Heart right ventricle (tissue), 16 donors: ENCODE results near the gene MARK3. TPM values are rescaled to one million over a fixed set of nuclear protein-coding genes. Genes with fewer than 3 reads are reported as not detected.
A peak's percentile ranks its signal among the peaks of the same experiment; 100 is the strongest.

Experiments used
- ATAC-seq, 8 donors: fragments of 200-7000 bp; cut with Tn5 transposase; one replicate each; pipeline ENCODE4 v1.9.1; 2020; ENCODE audit warnings: mild to moderate bottlenecking in 8 of 8, moderate library complexity in 8 of 8, moderate number of reproducible peaks in 1 of 8
- DNase-seq, 2 donors: peaks; one replicate each; pipeline ENCODE4 v3.0.0-alpha.2; 2020
- H3K27ac ChIP-seq, 10 donors: fragments of 200-600 bp; sonication (generic) in 2 of 10; one replicate each; pipeline versions ENCODE4 v1.5.0 to v1.8.0; 2020 to 2022; ENCODE audit warnings: mild to moderate bottlenecking in 3 of 10
- H3K27me3 ChIP-seq, 7 donors: fragments of 200-600 bp; one replicate each; pipeline ENCODE4 v1.8.0; 2021 to 2022; ENCODE audit warnings: mild to moderate bottlenecking in 2 of 7
- H3K36me3 ChIP-seq, 9 donors: fragments of 200-600 bp; sonication (generic) in 1 of 9; one replicate each; pipeline versions ENCODE4 v1.5.0 to v1.8.0; 2020 to 2022; ENCODE audit warnings: mild to moderate bottlenecking in 2 of 9
- H3K4me1 ChIP-seq, 9 donors: fragments of 200-600 bp; sonication (generic) in 1 of 9; one replicate each; pipeline versions ENCODE4 v1.5.0 to v1.8.0; 2020 to 2022; ENCODE audit warnings: mild to moderate bottlenecking in 4 of 9
- H3K4me3 ChIP-seq, 10 donors: fragments of 200-600 bp; sonication (generic) in 2 of 10; one replicate each; pipeline versions ENCODE4 v1.5.0 to v1.8.0; 2020 to 2022; ENCODE audit warnings: mild to moderate bottlenecking in 7 of 10, moderate library complexity in 2 of 10
- H3K9me3 ChIP-seq, 11 donors: fragments of 200-600 bp in 10 of 11; sonication (generic) in 2 of 11; one replicate each; pipeline versions ENCODE4 v1.5.0 to v1.8.0; 2013 to 2022; ENCODE audit warnings: mild to moderate bottlenecking in 2 of 11, control low read depth in 1 of 11, moderate library complexity in 1 of 11
- whole genome bisulfite sequencing, 2 donors: extraction: QIAGEN DNeasy Blood & Tissue Kit; methylation state at CpG; one replicate each; pipeline ENCODE4 v1.1.7; 2013; ENCODE audit warnings: inconsistent platforms in 1 of 2; 5-methylcytosine and 5-hydroxymethylcytosine counted together
- intact Hi-C, 10 donors: fragments of 100-400 bp; cut with DNase I; formaldehyde crosslinking; loops; one replicate each; pipeline versions ENCODE4 v1.11.1 to v1.14.2; 2022
- polyA plus RNA-seq, 2 donors: library from polyadenylated mRNA; stranded (reverse); fragments of 200-250 nt; gene quantifications; one replicate each; pipeline ENCODE4 v1.2.3, GENCODE V29; 2013
- total RNA-seq, 10 donors: library from RNA; stranded (reverse); fragmentation: NEBNext Ultra II Directional in 3 of 10; extraction: Animal tissue kit (Norgen Biotek cat#: 25700) in 3 of 10; gene quantifications; one replicate each; pipeline versions ENCODE4 v1.2.1 to v1.2.4, GENCODE V29; 2021 to 2023
- TF ChIP-seq, protein P1 (sequence below), 9 donors: fragments of 200-600 bp; sonication (generic) in 2 of 9; IDR thresholded peaks; one replicate each; pipeline versions ENCODE4 v1.5.0 to v1.8.0; 2021 to 2022; ENCODE audit warnings: antibody characterized with exemption in 9 of 9, mild to moderate bottlenecking in 5 of 9, moderate library complexity in 1 of 9
- donor health status: Arrhythmogenic right ventricular cardiomyopathy.
- donor health status: ischemic (EF 13 %, LVEDD 7.1; RV severe dilation, severe dysfunction).
- donor health status: healthy with polysubstance abuse.
- donor health status: DM: no; HTN: yes; CAD: no.
- donor health status: DM: no; HTN: no; CAD: no.
- donor health status: ischemic (EF 25% LVEDD 6.9; RV normal size, moderate dysfunction).
- donor health status: ischemic (EF 25% LVEDD 5.7; RV mildly dilated, moderate dysfunction).
- donor health status: healthy.
- donor health status: DM: yes; HTN: yes; CAD: no.
- donor health status: Ischemic cardiomyopathy.
- donor health status: ischemic (EF 35%, LVEDD 5.7; RV mildly dilated, moderate dysfunction).
- donor health status: nonischemic (EF 11% LVEDD 7.7; RV severe dilation, severe dysfunction).
- donor health status: DM: yes; HTN: yes; CAD: no.
- donor health status: PGD.
- donor health status: ischemic (EF 29% LVEDD 5.4; RV normal size, mild dysfunction).
- donor health status: nonischemic (EF 23%, LVEDD 6.1; RV moderate dilation, normal function).

MARK3 gene
- total and polyA plus RNA-seq, 12 donors: 62.3 to 246 (median 77.1) TPM

DNA sequence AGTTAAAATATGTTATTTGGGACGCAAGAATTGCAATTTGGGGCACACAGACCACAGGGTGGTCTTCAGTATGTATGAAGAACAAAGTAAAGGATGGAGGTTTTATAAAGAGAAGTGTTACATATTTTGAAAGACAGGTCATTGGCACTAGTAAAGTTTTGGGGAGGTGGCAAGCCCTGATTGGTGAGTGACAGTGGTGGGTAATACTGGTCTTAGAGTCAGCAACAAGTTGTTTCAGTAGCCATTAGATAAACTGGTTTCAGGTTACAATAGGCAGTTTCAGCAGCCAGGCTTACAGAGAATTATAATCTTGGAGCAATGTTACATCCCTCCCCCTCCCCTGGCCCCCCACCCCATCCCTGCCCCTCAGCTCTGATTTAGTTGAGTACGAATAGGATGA, 17.5 kb downstream of the MARK3 start:
- no peak for DNase-seq
- WGBS, 2 donors: 69 to 83% methylated on average over 2 of the region's 2 CpGs
- peak in 7 of 8 donors; percentile 26 to 59 (median 43) for ATAC-seq
- Histone ChIP-seq H3K4me3 (no peak overlapping the region), H3K27ac (peak overlapping the region; percentile 27 to 81 (median 62)), H3K9me3 (no peaks in the 10 kb centered on the region), H3K36me3 (peaks cover 0 to 27% (median 10%) of the 10 kb centered on the region in 9 donors), H3K27me3 (no peaks in the 10 kb centered on the region), H3K4me1 (peaks cover 20 to 84% (median 76%) of the 10 kb centered on the region in 9 donors)
- TF ChIP-seq, protein P1, sequence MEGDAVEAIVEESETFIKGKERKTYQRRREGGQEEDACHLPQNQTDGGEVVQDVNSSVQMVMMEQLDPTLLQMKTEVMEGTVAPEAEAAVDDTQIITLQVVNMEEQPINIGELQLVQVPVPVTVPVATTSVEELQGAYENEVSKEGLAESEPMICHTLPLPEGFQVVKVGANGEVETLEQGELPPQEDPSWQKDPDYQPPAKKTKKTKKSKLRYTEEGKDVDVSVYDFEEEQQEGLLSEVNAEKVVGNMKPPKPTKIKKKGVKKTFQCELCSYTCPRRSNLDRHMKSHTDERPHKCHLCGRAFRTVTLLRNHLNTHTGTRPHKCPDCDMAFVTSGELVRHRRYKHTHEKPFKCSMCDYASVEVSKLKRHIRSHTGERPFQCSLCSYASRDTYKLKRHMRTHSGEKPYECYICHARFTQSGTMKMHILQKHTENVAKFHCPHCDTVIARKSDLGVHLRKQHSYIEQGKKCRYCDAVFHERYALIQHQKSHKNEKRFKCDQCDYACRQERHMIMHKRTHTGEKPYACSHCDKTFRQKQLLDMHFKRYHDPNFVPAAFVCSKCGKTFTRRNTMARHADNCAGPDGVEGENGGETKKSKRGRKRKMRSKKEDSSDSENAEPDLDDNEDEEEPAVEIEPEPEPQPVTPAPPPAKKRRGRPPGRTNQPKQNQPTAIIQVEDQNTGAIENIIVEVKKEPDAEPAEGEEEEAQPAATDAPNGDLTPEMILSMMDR (IDR thresholded peaks at IDR 0.05): no peak
- intact Hi-C loops: no loop called here

- Histone ChIP-seq H3K27ac (peak overlapping the region; percentile 27 to 84 (median 77)), H3K4me3 (peak overlapping the region in 3 of 10 donors; percentile 8 to 21 (median 17)), H3K36me3 (peaks cover 0 to 41% (median 10%) of the 10 kb centered on the region in 9 donors), H3K9me3 (no peaks in the 10 kb centered on the region), H3K4me1 (peaks cover 26 to 84% (median 76%) of the 10 kb centered on the region in 9 donors), H3K27me3 (no peaks in the 10 kb centered on the region)
- DNase-seq (no peak), ATAC-seq (peak in 7 of 8 donors; percentile 8 to 68 (median 46))
- TF ChIP-seq, protein P1 (IDR thresholded peaks at IDR 0.05): no peak
- intact Hi-C loops: no loop called here
- 47% methylated on average over 9 of the region's 9 CpGs for WGBS, 2 donors
Measured at GRCh38 chr14:103404032-103404918, 19.1 kb downstream of the MARK3 start.

DNA sequence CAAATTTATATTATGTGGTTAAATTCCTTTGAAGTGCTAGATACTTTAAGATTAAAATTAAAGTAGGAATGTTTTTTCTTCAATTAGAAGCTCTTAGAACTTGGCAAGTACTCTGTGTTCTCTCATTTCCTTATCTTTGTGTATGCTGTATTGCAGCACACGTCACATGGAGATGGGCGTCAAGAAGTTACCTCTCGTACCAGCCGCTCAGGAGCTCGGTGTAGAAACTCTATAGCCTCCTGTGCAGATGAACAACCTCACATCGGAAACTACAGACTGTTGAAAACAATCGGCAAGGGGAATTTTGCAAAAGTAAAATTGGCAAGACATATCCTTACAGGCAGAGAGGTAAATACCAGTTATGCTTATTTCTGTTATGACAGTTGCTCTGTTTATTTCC, 19.7 kb downstream of the MARK3 start:
- peak in 1 of 2 donors; percentile 26 for DNase-seq
- H3K36me3 ChIP-seq: peaks cover 0 to 41% (median 10%) of the 10 kb centered on the region in 9 donors
- H3K27me3 ChIP-seq: no peaks in the 10 kb centered on the region
- peak overlapping the region in 8 of 10 donors; percentile 3 to 29 (median 18) for H3K4me3 ChIP-seq
- TF ChIP-seq, protein P1 (IDR thresholded peaks at IDR 0.05): no peak
- peak overlapping the region; percentile 27 to 84 (median 77) for H3K27ac ChIP-seq
- 19 to 21% methylated on average over 7 of the region's 7 CpGs for WGBS, 2 donors
- H3K4me1 ChIP-seq: peaks cover 26 to 81% (median 74%) of the 10 kb centered on the region in 9 donors
- peak; percentile 50 to 93 (median 80) for ATAC-seq
- intact Hi-C loops: no loop called here
- no peaks in the 10 kb centered on the region for H3K9me3 ChIP-seq

GRCh38 chr14:103408491-103409155, 23.4 kb downstream of the MARK3 start:
- peak in 2 of 8 donors; percentile 14 to 17 for ATAC-seq
- Histone ChIP-seq H3K4me3 (peak overlapping the region in 2 of 10 donors; percentile 4 to 11), H3K4me1 (peaks cover 12 to 49% (median 44%) of the 10 kb centered on the region in 9 donors), H3K9me3 (no peaks in the 10 kb centered on the region), H3K27me3 (no peaks in the 10 kb centered on the region), H3K36me3 (peaks cover 0 to 72% (median 10%) of the 10 kb centered on the region in 9 donors), H3K27ac (peak overlapping the region; percentile 18 to 78 (median 48))
- TF ChIP-seq, protein P1 (IDR thresholded peaks at IDR 0.05): no peak
- intact Hi-C loops: no loop called here
- no peak for DNase-seq
- 42 to 46% methylated on average over 7 of the region's 7 CpGs for WGBS, 2 donors
